Immature natural killer cell (primary cell): ENCODE results near the gene PTPRG. TPM values are rescaled to one million over a fixed set of nuclear protein-coding genes. Genes with fewer than 3 reads are reported as not detected.
"Not testable (repeated sequence)": the region's sequence is repeated elsewhere in the genome, so short reads cannot be mapped to it uniquely, and the experiment has no call there.

ENCODE experiments used
- DNase-seq, 3 donors: peaks; one replicate each; pipeline ENCODE4 v3.0.0; 2022; ENCODE audit warnings: mixed read lengths in 1 of 3
- H3K27ac Mint-ChIP-seq, 6 donors: one replicate each; pipeline ENCODE4 v1.8.0; 2020; ENCODE audit warnings: mixed read lengths in 6 of 6, mild to moderate bottlenecking in 5 of 6, inconsistent platforms in 4 of 6, moderate library complexity in 3 of 6
- H3K27me3 Mint-ChIP-seq, 3 donors: one replicate each; pipeline ENCODE4 v1.8.0; 2020 to 2021; ENCODE audit warnings: low read depth in 3 of 3, mild to moderate bottlenecking in 3 of 3, mixed read lengths in 3 of 3, moderate library complexity in 3 of 3, inconsistent platforms in 1 of 3
- H3K36me3 Mint-ChIP-seq, 3 donors: one replicate each; pipeline ENCODE4 v1.8.0; 2020; ENCODE audit warnings: mixed read lengths in 3 of 3, inconsistent platforms in 2 of 3, mild to moderate bottlenecking in 2 of 3
- H3K4me1 Mint-ChIP-seq, 2 donors: one replicate each; pipeline ENCODE4 v1.8.0; 2020; ENCODE audit warnings: inconsistent platforms in 2 of 2, mild to moderate bottlenecking in 2 of 2, mixed read lengths in 2 of 2, moderate library complexity in 1 of 2
- H3K4me3 Mint-ChIP-seq, 5 donors: one replicate each; pipeline ENCODE4 v1.8.0; 2020; ENCODE audit warnings: mild to moderate bottlenecking in 5 of 5, mixed read lengths in 5 of 5, inconsistent platforms in 3 of 5, moderate library complexity in 3 of 5
- H3K9me3 Mint-ChIP-seq, 6 donors: one replicate each; pipeline ENCODE4 v1.8.0; 2020; ENCODE audit warnings: mild to moderate bottlenecking in 6 of 6, mixed read lengths in 6 of 6, inconsistent platforms in 4 of 6, moderate library complexity in 3 of 6
- polyA plus RNA-seq, 3 donors: library from polyadenylated mRNA; unstranded; fragments of 300-500 nt; fragmentation: Illumina TruSeq; gene quantifications; one replicate each; pipeline ENCODE4 v1.2.3, GENCODE V29; 2021

PTPRG gene
- polyA plus RNA-seq, 3 donors from 2014 or later = 0.13 TPM; not detected in 2

- Mint-ChIP-seq H3K4me1 (no peaks in the 10 kb centered on the region), H3K27me3 (peaks cover 2 to 4% (median 3%) of the 10 kb centered on the region in 3 donors), H3K4me3 (no peak overlapping the region), H3K36me3 (no peaks in the 10 kb centered on the region), H3K27ac (no peak overlapping the region), H3K9me3 (peaks cover 0 to 2% (median 0%) of the 10 kb centered on the region in 6 donors)
- no peak for DNase-seq
Observed at GRCh38 chr3:61686228-61686648, 124.9 kb downstream of the PTPRG start.

GRCh38 chr3:61687206-61687605 is 125.8 kb downstream of the PTPRG start:
- peaks cover 2 to 4% (median 3%) of the 10 kb centered on the region in 3 donors for H3K27me3 Mint-ChIP-seq
- no peak overlapping the region for H3K4me3 Mint-ChIP-seq
- no peak for DNase-seq
- no peak overlapping the region for H3K27ac Mint-ChIP-seq
- no peaks in the 10 kb centered on the region for H3K4me1 Mint-ChIP-seq
- H3K9me3 Mint-ChIP-seq = peaks cover 0 to 2% (median 0%) of the 10 kb centered on the region in 6 donors
- no peaks in the 10 kb centered on the region for H3K36me3 Mint-ChIP-seq

GRCh38 chr3:61687663-61688306 is 126.4 kb downstream of the PTPRG start:
- DNase-seq = no peak
- Mint-ChIP-seq H3K4me3 (no peak overlapping the region), H3K9me3 (peaks cover 0 to 4% (median 0%) of the 10 kb centered on the region in 6 donors), H3K27ac (no peak overlapping the region), H3K36me3 (no peaks in the 10 kb centered on the region), H3K4me1 (no peaks in the 10 kb centered on the region), H3K27me3 (peaks cover 2 to 4% (median 3%) of the 10 kb centered on the region in 3 donors)

- DNase-seq = no peak
- H3K27ac Mint-ChIP-seq = no peak overlapping the region
- H3K9me3 Mint-ChIP-seq = peaks cover 0 to 5% (median 2%) of the 10 kb centered on the region in 6 donors
- H3K4me3 Mint-ChIP-seq = no peak overlapping the region
- peaks cover 2 to 4% (median 3%) of the 10 kb centered on the region in 3 donors for H3K27me3 Mint-ChIP-seq
- no peaks in the 10 kb centered on the region for H3K36me3 Mint-ChIP-seq
- no peaks in the 10 kb centered on the region for H3K4me1 Mint-ChIP-seq
Observed at GRCh38 chr3:61688307-61688984, 127.1 kb downstream of the PTPRG start.

- Mint-ChIP-seq H3K9me3 (peaks cover 0 to 5% (median 4%) of the 10 kb centered on the region in 6 donors), H3K27ac (no peak overlapping the region), H3K4me1 (no peaks in the 10 kb centered on the region), H3K36me3 (no peaks in the 10 kb centered on the region), H3K4me3 (no peak overlapping the region), H3K27me3 (peaks cover 2 to 4% (median 3%) of the 10 kb centered on the region in 3 donors)
- no peak for DNase-seq
Observed at GRCh38 chr3:61690016-61690415, 128.6 kb downstream of the PTPRG start.

GRCh38 chr3:61691466-61691865 is 130.1 kb downstream of the PTPRG start:
- H3K27me3 Mint-ChIP-seq = peaks cover 0 to 2% (median 1%) of the 10 kb centered on the region in 3 donors
- DNase-seq = no peak
- no peak overlapping the region for H3K27ac Mint-ChIP-seq
- H3K4me1 Mint-ChIP-seq = no peaks in the 10 kb centered on the region
- peaks cover 0 to 5% (median 3%) of the 10 kb centered on the region in 6 donors for H3K9me3 Mint-ChIP-seq
- H3K36me3 Mint-ChIP-seq = no peaks in the 10 kb centered on the region
- no peak overlapping the region for H3K4me3 Mint-ChIP-seq

GRCh38 chr3:61697301-61697700 is 135.9 kb downstream of the PTPRG start:
- no peak overlapping the region for H3K4me3 Mint-ChIP-seq
- no peaks in the 10 kb centered on the region for H3K4me1 Mint-ChIP-seq
- DNase-seq = no peak
- H3K36me3 Mint-ChIP-seq = no peaks in the 10 kb centered on the region
- H3K27ac Mint-ChIP-seq = no peak overlapping the region
- no peaks in the 10 kb centered on the region for H3K27me3 Mint-ChIP-seq
- peaks cover 0 to 8% (median 4%) of the 10 kb centered on the region in 6 donors for H3K9me3 Mint-ChIP-seq

GRCh38 chr3:61698278-61699072 is 137.1 kb downstream of the PTPRG start:
- not testable (repeated sequence) for H3K27me3 Mint-ChIP-seq, H3K4me1 Mint-ChIP-seq, H3K9me3 Mint-ChIP-seq, H3K4me3 Mint-ChIP-seq, H3K27ac Mint-ChIP-seq, DNase-seq, H3K36me3 Mint-ChIP-seq

- Mint-ChIP-seq H3K4me3 (no peak overlapping the region), H3K36me3 (no peaks in the 10 kb centered on the region), H3K27me3 (peaks cover 0 to 2% (median 0%) of the 10 kb centered on the region in 3 donors), H3K27ac (no peak overlapping the region), H3K4me1 (no peaks in the 10 kb centered on the region), H3K9me3 (peaks cover 0 to 7% (median 2%) of the 10 kb centered on the region in 6 donors)
- DNase-seq = no peak
Observed at GRCh38 chr3:61699622-61700021, 138.3 kb downstream of the PTPRG start.

GRCh38 chr3:61701011-61701410 is 139.6 kb downstream of the PTPRG start:
- H3K27me3 Mint-ChIP-seq = peaks cover 0 to 2% (median 1%) of the 10 kb centered on the region in 3 donors
- no peaks in the 10 kb centered on the region for H3K4me1 Mint-ChIP-seq
- no peaks in the 10 kb centered on the region for H3K36me3 Mint-ChIP-seq
- no peak overlapping the region for H3K4me3 Mint-ChIP-seq
- no peak for DNase-seq
- H3K9me3 Mint-ChIP-seq = peaks cover 0 to 13% (median 1%) of the 10 kb centered on the region in 6 donors
- no peak overlapping the region for H3K27ac Mint-ChIP-seq

- DNase-seq = no peak
- Mint-ChIP-seq H3K27me3 (peaks cover 0 to 2% (median 1%) of the 10 kb centered on the region in 3 donors), H3K27ac (no peak overlapping the region), H3K4me3 (no peak overlapping the region), H3K4me1 (no peaks in the 10 kb centered on the region), H3K36me3 (no peaks in the 10 kb centered on the region), H3K9me3 (peaks cover 0 to 13% (median 0%) of the 10 kb centered on the region in 6 donors)
Observed at GRCh38 chr3:61702453-61702852, 141.1 kb downstream of the PTPRG start.

GRCh38 chr3:61704807-61705206 is 143.4 kb downstream of the PTPRG start:
- no peak overlapping the region for H3K4me3 Mint-ChIP-seq
- H3K36me3 Mint-ChIP-seq = no peaks in the 10 kb centered on the region
- no peak for DNase-seq
- H3K4me1 Mint-ChIP-seq = no peaks in the 10 kb centered on the region
- peaks cover 0 to 2% (median 1%) of the 10 kb centered on the region in 3 donors for H3K27me3 Mint-ChIP-seq
- peaks cover 0 to 10% (median 0%) of the 10 kb centered on the region in 6 donors for H3K9me3 Mint-ChIP-seq
- no peak overlapping the region for H3K27ac Mint-ChIP-seq

GRCh38 chr3:61707492-61707891 is 146.1 kb downstream of the PTPRG start:
- H3K27me3 Mint-ChIP-seq = peaks cover 1 to 2% (median 1%) of the 10 kb centered on the region in 3 donors
- no peaks in the 10 kb centered on the region for H3K36me3 Mint-ChIP-seq
- no peaks in the 10 kb centered on the region for H3K4me1 Mint-ChIP-seq
- H3K9me3 Mint-ChIP-seq = peaks cover 0 to 8% (median 0%) of the 10 kb centered on the region in 6 donors
- no peak overlapping the region for H3K27ac Mint-ChIP-seq
- DNase-seq = no peak
- no peak overlapping the region for H3K4me3 Mint-ChIP-seq

GRCh38 chr3:61710920-61711319 is 149.5 kb downstream of the PTPRG start:
- H3K27ac Mint-ChIP-seq, H3K4me1 Mint-ChIP-seq: not testable (repeated sequence)

More at GRCh38 chr3:61710920-61711319, 149.5 kb downstream of the PTPRG start:
- not testable (repeated sequence) for H3K9me3 Mint-ChIP-seq, H3K27me3 Mint-ChIP-seq, H3K36me3 Mint-ChIP-seq, DNase-seq, H3K4me3 Mint-ChIP-seq
